Fibroblast of pulmonary artery (primary cell): ENCODE measurements around the gene SLC24A4.

Experiments used
- DNase-seq: peaks from one replicate; pipeline ENCODE4 v3.0.0-alpha.2; 2010; ENCODE audit warnings: low read depth
- H3K4me3 ChIP-seq: replicated peaks from 2 replicates; pipeline ENCODE4 v1.5.1; 2011; ENCODE audit warnings: low read depth, mild to moderate bottlenecking, control low read depth, low read length, moderate library complexity
- TF ChIP-seq, protein P1 (sequence below): IDR thresholded peaks from 2 replicates; pipeline ENCODE4 v1.5.1; 2011; ENCODE audit warnings: mild to moderate bottlenecking, control low read depth, low read length, inconsistent platforms; ENCODE audit errors: missing control alignments

Gene SLC24A4

DNA sequence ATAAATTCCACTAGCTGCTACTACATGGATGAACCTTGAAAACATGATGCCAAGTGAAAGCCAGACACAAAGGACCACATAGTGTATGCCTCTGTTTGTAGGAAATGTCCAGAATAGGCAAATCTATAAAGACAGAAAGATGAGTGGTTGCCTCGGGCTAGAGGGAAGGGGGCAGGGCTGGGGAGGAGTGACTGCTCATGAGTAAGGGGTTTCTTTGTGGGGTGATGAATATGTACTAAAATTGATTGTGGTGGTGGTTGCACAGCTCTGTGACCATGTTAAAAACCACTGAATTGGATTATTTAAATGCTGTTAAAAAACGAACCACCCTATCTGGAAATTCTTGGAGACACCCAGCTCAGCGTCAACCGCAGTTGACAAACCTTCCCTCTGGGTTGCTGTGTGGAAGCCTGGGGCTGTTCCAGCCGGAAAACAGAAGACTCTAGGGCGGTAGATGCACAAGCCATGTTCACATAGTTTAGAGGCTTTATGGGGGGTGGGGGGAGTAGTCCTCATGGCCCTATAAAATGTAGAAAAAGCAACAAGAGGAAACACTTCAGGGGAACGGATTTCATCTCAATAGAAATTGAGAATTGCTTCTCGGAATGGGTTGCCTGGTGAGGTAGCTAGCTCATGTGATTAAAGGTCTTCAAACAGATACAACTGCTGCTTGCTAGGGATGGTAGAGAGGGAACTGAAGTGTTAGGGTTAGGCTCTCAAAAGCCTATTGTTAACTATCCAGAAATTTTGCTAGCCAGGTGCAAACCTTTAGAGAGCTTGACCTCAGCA, 220.0 kb downstream of the SLC24A4 start:
- DNase-seq = no peak
- TF ChIP-seq, protein P1, sequence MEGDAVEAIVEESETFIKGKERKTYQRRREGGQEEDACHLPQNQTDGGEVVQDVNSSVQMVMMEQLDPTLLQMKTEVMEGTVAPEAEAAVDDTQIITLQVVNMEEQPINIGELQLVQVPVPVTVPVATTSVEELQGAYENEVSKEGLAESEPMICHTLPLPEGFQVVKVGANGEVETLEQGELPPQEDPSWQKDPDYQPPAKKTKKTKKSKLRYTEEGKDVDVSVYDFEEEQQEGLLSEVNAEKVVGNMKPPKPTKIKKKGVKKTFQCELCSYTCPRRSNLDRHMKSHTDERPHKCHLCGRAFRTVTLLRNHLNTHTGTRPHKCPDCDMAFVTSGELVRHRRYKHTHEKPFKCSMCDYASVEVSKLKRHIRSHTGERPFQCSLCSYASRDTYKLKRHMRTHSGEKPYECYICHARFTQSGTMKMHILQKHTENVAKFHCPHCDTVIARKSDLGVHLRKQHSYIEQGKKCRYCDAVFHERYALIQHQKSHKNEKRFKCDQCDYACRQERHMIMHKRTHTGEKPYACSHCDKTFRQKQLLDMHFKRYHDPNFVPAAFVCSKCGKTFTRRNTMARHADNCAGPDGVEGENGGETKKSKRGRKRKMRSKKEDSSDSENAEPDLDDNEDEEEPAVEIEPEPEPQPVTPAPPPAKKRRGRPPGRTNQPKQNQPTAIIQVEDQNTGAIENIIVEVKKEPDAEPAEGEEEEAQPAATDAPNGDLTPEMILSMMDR = no peak
- no peak overlapping the region for H3K4me3 ChIP-seq

DNA sequence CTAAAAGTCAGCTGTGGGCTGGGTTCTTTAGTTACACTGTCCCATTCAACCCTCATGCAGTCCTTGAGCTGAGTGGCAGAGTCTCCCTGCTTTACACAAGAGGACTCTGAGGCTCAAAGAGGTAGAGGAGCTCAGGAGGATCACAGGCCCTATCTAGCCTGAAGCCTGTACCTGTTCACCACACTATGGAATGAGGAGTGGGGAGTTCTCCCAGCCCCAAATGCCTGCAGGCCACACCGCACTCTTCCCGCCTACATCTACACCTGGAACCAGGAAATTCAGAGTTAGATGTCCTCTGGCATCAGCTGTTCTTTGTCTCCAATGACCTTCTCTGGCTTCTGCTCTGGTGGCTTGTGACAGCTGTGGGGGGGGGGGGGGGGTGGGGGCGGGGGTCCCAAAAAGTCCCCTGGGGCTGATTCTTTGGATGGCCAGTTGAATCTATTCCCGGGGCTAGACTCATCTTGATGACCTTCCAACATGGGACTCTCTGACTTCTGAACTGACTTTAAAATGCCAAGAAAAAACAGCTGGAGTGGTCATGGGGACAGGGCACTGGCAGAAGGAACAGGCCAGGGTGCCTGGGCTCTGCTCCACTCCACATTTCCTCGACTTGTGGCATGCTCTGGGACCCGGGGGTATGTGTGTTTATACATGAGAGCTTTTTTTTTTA, 221.2 kb downstream of the SLC24A4 start:
- TF ChIP-seq, protein P1 = no peak
- no peak for DNase-seq
- no peak overlapping the region for H3K4me3 ChIP-seq

DNA sequence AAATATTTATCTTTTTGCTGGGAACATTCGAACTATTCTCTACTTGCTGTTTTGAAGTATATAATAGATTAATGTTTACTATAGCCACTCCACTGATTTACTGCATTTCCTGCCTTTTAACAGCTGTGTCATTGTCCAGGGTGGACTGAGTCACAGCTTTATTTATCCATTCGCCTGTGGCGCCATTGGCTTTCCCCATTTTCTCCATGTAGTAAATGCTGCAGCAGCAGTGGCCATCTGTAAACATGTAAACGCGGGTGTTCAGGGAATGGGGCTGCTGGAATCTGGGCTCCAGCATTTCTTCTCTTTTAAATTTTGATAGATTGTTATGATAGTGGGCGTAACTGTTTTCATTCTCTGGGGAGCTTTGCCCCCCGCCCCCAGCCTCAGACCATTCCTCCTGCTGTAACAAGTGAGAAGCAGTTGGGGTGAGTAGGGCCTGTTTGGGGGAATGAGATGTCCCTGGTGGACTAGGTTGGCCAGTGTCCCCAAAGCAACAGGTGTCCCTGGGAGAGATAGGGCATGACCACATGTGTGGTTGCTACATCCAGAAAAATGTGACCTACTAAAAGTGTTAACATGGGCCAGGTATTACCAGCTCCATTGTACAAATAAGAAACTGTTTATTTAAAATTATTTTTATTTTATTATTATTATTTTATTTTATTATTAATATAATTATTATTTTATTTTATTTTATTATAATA, 223.5 kb downstream of the SLC24A4 start:
- no peak for DNase-seq
- TF ChIP-seq, protein P1 = no peak
- no peak overlapping the region for H3K4me3 ChIP-seq

DNA sequence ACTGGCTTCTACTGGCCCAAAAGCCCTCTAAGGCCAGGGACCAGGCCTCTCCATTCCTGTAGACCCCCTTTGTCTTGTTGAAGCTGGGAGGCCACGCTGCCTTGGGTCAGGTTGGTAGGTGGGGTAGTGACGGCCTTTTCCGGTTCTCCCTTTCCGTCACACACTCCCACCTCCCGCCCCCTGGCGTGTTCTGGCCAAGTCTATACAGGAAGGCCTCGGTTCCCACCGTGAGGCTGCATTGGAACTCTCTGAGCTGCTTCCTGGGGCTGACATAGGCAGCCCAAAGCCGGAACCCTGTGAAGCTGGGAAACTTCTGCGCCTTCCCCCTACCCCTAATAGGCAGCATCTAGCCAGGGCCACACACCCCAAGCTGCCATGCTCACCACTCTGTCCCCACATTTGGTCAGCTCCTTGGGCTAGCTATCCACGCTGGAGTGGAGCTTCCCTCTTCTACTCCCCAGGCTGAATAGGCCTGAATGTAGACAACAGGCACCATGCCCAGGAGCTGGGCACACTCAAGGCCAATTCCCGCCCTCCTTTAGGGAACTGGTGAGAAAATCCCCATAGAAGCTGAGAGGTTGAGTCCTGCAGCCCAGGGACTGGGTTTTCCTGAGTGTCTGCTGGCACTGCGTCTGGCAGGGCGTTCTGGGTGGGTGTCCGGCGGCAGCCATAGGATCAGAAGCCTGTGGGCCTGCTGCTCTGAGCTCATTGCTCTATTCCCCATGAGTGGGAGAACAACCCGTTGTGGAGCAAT, 226.3 kb downstream of the SLC24A4 start:
- no peak overlapping the region for H3K4me3 ChIP-seq
- DNase-seq = no peak
- TF ChIP-seq, protein P1 = no peak

DNA sequence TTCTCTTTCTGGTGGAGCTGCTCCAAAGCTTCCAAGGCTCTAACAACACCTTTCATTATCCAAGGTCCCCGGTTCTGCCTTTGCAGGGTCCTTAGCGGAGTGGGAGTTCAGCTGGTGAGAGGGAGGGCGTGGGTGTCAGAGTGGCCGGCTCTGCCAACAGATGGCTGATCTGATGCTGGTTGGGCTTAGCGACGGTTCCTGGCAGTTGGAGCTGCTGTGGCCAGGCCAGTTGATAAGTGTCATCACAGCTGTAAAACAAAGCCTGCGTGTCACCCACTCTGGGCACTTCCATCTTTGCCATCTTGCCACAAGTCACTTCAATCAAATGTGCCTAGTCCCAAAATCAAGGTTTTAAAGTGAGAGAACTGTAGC, 226.9 kb downstream of the SLC24A4 start:
- H3K4me3 ChIP-seq = no peak overlapping the region
- peak; percentile 52 for DNase-seq

More for the DNA sequence above, 226.9 kb downstream of the SLC24A4 start:
- TF ChIP-seq, protein P1 = no peak
